NCI-H345 treated with DMSO at 0.1 percent for 48 hours (cell line): ENCODE results near the gene RFTN1.

Experiments
- DNase-seq: peaks from one replicate; lab custom pipeline; 2025; ENCODE audit not compliant: unreplicated experiment; lab: John Stamatoyannopoulos, UW

Gene RFTN1, protein sequence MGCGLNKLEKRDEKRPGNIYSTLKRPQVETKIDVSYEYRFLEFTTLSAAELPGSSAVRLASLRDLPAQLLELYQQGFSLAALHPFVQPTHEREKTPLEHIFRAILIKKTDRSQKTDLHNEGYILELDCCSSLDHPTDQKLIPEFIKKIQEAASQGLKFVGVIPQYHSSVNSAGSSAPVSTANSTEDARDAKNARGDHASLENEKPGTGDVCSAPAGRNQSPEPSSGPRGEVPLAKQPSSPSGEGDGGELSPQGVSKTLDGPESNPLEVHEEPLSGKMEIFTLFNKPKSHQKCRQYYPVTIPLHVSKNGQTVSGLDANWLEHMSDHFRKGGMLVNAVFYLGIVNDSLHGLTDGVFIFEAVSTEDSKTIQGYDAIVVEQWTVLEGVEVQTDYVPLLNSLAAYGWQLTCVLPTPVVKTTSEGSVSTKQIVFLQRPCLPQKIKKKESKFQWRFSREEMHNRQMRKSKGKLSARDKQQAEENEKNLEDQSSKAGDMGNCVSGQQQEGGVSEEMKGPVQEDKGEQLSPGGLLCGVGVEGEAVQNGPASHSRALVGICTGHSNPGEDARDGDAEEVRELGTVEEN

DNA sequence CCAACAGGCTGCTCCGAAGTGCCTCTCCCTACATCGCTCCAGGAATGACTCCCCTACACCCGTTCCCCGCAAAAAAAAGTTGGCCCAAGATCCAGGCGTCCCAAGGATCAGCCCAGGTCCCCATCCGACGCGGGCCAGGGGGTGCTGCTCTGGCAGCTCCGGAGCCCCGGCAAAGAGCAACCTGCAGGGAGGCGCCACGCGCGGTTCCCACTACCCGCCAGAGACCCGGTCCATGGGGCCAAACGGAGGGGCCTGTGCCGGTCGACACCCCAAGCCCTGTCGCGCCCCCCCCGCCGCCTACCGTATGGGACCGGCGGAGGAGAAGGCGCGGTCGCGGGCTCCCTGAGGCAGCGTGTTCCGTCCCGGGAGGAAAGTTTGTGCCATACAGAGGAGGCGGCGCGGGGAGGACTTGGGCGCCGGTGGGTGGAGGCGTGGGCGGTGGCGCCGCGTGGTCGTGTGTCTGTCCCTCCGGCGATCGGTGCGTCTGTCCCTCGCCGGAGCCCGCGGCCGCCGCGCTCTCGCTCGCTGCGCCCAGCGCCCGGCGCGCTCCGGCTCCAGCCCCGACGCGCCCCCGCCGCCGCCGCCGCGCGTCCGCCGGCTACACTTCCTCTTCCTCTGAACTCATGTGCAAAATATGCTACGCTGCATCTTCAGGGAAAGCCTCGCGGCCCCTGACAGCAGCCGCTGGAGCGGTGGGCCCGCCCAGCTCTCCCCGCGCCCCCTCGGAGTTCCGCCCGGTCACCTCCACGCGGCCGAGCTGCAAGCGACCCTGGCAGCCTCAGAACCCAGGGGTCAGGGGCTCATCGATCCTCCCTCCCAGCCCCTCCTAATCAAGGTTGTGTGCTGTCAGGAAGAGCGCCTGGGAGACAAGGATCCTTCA, at the start of gene RFTN1:
RFTN1 (minus strand) TSS at position 559 of the 880 bp plus-strand sequence. CDS start 19,830 bp downstream, outside the sequence.
- DNase-seq = no peak

DNA sequence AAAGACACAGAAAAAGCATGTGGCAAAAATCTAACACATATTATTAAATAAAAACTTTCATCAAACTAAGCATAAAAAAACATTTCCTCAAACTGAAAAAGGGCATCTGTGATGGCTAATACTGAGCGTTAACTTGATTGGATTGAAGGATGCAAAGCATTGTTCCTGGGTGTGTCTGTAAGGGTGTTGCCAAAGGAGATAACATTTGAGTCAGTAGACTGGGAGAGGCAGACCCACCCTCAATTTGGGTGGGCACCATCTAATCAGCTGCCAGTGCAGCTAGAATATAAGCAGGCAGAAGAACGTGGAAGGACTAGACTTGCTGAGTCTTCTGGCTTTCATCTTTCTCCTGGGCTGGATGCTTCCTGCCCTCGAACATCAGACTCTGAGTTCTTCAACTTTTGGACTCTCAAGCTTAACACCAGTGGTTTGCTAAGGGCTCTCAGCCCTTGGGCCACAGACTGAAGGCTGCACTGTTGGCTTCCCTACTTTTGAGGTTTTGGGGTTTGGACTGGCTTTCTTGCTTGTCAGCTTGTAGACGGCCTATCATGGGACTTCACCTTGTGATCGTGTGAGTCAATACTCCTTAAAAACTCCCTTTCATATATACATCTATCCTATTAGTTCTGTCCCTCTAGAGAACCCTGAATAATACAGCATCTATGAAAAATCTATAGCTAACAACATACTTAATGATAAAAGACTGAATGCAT, 46.3 kb upstream of the RFTN1 start:
- DNase-seq = no peak

DNA sequence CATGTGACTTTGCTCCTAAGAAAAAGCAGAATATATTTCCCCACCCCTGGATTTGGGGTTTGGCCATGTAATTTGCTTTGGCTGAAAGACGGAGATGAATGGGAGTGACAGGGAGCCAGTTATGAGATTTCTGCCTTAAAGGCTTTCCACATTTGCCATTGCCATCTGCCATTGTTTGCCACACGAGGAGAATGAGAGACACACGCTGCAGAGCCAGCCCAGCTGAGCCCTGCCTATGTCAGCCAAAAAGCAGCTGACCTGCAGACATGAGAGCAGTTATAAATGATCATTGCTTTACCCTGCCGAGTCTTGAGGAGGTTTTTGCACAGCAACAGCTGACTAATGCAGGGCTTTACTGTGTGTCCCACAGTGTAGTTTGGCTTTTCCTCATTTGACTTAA, 40.6 kb upstream of the RFTN1 start:
- no peak for DNase-seq

DNA sequence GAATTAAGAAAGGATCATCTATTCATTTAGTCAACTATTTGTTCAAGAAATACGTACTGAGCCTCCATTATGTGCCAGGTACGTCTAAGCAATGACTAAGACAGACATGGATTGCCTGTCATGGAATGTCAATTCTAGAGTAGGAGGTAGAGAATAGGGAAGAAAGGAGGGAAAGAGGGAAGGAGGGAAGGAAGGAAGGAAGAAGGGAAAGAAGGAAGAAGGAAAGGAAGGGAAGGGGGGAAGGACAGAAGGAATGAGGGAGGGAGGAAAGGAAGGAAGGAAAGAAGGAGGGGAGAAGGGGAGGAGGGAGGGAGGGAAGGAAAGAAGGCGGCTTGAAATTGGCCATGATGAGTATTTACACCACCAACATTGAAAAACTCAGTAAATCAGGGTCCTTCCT, 39.3 kb upstream of the RFTN1 start:
- DNase-seq = no peak

DNA sequence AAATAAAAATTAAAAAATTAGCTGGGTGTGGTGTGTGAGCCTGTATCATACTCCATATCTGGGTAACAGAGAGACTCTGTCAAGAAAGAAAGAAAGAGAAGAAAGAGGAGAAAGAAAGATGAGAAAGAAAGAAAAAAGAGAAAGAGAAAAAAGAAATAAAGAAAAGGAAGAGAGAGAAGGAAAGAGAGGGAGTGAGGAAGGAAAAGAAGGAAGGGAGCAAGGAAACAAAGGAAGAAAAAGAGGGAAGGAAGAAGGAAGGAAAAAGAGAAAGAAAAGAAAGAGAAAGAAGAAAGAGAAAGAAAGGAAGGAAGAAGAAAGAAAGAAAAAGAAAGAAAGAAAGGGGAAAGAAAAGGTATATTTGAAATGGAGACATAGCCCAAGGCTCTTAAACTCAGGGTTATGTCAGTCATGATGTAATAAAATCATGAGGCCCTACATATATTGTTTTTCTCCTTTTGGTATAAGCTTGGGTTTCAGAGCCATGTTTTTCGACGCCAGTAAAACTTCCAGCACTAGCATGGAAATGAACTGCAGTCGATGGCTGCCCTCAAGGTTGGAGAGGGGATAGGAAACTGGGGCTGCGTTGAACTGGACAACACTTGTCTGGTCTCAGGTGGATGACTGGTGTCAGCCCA, 38.0 kb upstream of the RFTN1 start:
- no peak for DNase-seq

DNA sequence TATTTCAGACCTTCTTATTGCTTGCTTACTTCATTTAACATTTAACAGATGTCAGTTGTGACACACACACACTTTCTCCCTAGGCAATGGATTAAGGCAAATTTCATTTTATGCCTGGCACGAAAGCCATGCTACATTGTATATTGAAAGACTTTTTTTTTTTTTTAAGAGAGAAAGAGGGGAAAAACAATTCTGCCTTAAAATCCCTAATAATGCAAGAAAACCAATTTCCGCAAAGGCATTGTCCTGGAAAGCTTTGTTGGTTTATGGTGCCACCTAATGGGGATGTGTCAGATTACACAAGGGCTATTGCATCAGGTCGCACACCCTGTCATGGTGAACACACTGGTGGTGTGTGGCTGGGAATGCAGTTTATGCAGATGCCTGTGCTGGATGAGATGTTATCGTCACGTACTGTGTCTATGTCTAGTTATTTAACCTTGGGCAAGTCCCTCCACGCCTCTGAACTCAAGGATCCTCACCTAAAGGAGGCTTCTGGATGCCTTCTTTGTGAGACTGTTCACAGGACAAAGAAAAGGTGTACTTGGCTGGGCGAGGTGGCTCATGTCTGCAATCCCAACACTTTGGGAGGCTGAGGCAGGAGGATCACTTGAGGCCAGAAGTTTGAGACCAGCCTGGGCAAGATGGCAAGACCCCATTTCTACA, 37.3 kb upstream of the RFTN1 start:
- DNase-seq = peak; percentile 41

DNA sequence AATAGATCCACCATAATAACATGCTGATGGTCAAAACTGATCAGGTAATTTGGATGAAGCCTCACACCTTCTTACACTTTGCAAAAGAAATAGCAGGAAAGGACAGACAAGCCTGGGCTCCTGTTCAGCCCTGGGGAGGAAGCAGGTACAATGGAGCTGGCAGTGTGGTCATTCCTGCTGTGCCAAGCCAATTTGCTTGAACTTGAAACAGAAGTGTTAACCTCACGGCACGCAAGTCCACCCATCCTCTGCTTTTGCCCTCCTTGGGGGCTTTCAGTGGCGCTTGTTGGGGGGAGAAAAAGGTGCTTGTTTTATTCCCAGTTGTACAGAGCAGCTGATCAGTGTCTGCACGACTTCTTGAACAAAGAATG, 36.8 kb upstream of the RFTN1 start:
- DNase-seq = no peak

DNA sequence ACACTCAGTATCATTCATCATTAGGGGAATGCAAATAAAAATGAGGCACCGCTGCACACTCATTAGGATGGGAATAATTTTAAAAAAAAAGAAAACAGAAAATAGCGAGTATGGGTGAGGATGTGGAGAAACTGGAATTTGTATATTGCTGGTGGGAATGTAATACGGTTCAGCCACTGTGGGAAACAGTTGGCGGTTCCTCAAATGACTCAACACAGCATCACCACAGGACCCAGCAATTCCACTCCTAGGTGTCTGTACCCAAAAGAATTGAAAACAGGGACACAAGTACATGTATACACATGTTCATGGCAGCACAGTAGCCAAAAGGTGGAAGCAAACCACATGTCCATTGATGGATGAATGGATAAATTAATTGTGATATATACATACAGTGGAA, 35.2 kb upstream of the RFTN1 start:
- no peak for DNase-seq

DNA sequence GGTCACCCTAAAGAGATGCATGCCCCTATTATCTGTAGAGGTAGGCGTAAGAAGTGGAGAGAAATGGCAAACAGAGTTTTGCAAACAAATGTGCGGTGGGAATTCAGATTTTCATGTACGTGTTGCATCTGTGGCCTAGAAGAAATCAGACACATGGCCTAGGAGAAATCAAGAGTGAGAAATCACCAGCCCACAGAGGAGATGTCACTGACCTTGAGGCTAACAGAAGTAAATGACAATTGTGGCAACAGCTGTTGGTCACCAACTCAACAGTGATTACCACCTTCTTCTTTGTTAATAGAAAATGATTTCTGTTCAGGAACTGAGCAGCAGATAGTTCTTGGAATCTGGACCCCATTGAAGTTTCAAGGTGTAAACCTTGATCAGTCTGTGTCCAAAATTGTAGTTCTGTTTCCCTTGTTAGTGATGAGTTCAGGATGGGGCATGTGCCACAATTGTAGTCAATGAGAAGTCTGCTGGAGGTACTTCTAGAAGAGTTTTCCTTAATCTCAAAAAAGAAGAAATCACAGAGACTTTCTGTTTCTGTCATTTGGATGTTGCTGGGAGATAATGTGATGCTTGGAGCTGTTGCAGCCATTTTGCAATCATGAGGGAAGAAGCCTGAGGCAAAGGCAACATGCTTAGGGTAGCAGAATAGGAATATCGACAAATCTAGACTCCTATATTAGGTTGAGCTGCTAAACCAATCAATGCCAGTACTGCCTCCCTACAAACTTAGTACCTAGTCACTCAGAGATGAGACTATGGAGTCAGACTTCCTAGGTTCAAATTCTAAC, 34.3 kb upstream of the RFTN1 start:
- no peak for DNase-seq

DNA sequence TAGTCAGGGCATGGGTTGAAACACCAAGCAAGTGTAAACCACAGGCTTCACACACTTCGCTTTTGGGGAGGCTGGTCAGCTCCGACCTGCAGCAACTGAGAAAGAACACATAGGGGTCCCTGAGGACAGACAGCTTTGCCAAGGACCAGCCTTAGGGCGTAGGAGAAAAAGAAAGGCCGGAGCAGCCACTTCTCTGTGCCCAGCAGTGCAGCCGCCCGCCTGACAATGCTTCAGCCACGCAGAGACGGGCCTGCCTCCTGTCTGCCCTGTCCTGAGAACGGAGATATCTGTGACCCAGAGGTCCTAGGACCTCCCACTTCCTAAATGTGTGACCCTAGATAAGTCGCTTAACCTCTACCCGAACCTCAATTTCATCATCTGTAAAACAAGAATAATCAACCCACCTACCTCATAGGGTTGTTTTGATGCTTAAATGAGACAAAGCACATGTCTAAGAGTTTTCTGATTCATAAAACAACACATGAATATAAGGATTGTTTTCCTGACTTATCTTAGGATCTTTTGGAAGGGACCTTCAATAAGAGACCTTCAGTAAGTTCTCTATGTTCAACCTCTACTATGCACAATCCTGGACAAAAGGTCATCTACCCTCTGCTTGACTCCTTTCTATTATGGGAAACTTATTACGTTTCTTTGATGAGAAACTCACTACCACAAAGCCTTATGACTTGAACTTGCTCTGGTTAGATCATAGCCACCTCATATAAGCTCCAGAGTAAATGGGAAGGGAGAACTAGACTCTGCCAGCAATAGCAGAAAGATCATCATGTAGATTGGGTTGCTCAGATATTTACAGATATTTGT, 32.9 kb upstream of the RFTN1 start:
- no peak for DNase-seq

DNA sequence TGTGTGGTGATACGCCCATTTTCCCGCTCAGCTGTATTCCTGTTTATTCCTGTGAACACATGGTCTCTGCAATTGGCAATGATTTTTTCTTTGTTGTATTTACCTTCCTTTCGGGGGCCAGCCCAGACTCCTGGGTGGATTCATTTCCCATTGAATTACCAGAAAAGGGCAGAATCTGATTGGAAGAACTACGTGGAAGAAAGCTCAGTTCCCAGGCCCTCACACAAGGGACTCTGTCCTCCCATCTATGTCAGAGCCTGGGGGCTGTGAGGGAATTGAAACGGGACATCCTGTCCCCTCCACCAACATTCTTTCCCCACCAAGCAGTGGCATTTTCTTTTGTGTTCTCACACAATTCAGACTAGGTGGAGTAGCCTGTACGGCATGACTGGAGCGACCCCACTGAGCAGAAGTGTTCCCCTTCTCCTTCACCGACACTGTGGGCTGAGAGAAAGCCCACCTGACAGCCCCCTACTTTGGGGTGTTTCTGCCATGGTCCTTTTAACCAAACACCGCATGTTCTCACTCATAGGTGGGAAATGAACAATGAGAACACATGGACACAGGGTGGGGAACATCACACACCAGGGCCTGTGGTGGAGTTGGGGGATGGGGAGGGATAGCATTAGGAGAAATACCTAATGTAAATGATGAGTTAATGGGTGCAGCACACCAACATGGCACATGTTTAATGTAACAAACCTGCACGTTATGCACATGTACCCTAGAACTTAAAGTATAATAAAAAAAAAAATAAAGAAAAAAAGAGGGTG, 32.1 kb upstream of the RFTN1 start:
- no peak for DNase-seq

DNA sequence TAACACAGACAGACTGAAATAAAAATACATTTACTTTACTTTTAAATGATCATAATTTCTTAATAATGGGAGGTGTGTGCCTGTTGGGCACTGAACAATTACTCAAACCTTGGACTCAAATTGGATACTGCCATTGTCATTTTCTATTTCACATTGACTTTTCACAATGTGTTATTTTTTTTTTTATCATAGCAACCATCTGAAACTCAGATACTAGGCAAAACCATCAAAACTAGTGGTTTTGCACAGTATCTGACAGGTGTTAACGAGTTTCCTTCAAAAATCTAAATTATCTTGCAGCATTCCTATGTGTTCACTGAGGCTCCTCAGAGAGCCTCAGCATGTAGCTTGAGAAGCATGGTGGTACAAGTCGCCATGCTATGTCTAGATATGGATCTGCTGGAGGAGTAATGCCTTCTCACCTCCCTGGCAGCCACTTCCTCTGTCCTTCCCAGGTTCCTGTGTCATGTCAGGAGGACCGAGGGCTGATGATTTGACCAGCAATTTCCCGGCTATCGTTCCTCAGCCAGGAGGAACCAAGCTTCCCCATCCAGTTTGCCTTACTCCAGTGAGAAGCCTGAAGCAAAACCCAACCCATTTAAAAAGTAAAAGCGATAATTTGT, 29.9 kb upstream of the RFTN1 start:
- DNase-seq = no peak

DNA sequence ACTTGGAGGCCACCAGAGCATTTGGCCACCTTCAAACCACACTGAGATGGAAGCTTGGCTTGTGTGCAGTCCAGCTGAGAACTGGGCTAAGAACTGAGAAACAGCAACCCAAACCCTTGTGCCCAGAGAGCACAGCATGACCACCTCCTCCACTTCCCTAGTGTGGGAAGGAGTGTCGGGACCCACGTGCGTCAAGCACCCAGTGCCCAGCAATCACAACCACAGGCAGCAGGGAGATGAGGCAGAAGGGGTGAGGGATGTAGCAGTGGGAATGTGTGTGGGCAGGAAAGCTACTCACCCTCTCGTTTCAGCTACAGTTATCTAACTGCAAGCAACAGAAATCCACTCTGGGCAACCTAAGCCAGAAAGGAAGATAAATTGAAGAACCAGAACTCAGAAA, 25.0 kb upstream of the RFTN1 start:
- DNase-seq = no peak

DNA sequence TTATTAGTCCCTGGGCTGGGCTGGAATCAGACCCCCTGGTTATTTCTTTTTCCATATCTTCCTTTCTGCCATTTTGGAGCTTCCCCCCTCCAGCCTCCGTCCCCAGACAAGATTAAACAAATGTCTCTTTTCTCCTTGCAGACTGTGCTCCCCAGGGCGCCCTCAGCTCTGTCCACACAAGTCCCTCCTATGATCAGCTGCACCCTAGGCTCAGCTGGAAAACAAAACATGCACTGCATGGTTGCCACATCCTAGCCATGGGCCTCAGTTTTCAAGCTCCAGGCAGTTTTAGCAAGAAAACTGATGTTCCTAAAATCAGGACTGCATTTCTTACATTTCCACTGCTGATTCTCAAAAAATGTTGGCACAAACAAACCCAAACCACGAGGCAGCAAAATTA, 23.5 kb upstream of the RFTN1 start:
- DNase-seq = no peak

DNA sequence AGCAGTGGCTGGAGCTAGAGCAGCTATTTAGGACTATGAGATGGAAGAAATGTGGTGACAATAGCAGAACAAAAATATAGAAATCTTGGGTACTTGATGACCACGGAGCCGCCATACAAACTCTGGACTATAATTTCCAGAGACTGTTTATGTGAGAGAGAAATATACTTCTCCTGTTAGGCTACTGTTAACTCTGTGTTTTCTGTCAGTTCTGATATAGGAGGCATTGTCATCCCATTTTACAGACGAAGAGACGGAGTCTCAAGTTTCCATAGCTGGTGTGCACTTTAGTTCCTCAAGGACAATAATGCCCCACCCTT, 22.8 kb upstream of the RFTN1 start:
- DNase-seq = no peak

DNA sequence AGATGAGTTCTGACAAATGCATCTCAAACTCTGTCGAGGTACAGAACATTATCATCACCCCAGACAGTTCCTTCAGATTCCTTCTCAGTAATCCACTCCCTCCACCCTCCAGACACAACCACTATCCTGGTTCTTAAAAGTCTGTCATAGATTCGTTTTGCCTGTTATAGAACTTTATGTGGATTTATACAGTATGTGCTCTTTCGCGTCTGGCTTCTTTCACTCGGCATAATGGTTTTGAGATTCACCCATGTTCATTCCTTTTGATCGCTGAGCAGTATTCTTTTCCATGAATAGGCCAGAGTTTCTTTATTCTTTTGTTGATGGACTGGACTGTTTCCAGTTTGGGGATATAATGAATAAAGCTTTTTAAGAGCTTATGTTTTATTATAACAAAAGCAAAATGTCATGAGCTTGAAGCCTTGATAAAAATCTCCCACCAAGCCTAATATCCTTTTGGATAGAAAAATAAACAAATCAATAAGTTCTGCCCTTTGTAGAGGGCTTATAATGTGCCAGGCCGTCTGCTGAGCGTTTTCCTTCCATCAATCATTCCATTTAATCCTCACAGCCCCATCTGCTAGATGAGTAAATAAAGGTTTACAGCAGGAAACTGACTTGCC, 21.3 kb upstream of the RFTN1 start:
- peak; percentile 15 for DNase-seq

DNA sequence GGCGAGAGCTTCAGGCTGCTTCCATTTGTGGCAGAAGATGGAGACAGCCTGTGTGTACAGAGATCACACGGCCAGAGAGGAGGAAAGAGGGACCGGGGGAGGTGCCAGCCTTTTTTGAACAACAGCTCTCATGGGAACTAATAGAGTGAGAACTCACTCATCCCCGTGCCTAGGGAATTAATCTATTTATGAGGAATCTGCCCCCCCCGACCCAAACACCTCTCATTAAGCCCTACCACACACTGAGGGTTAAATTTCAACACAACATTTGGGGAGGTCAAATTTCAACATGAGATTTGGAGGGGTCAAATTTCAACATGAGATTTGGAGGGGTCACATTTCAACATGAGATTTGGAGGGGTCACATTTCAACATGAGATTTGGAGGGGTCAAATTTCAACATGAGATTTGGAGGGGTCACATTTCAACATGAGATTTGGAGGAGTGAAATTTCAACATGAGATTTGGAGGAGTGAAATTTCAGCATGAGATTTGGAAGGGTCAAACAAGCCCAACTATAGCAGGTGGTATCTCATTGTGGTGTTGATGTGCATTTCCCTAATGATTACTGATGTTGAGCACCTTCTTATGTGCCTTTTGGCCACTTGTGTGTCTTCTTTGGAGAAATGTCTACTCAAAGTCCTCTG, 20.6 kb upstream of the RFTN1 start:
- DNase-seq = no peak
